K562 (cell line): ENCODE data around the gene NAP1L4.

Experiments
- FOXK2 ChIP-seq, 2 experiments: fragments of 450-650 bp; IDR thresholded peaks in 1 of 2; conservative IDR thresholded peaks in 1 of 2; 2 replicates each; pipeline ENCODE4 v1.6.1; 2016; ENCODE audit warnings: low read depth in 2 of 2, mild to moderate bottlenecking in 1 of 2
- KAT7 ChIP-seq: sonication (generic); formaldehyde crosslinking; IDR thresholded peaks from 2 replicates; pipeline ENCODE4 v1.8.0; 2022; ENCODE audit warnings: missing genetic modification reagents, mild to moderate bottlenecking, borderline replicate concordance
- ZBTB7A ChIP-seq: IDR thresholded peaks from 2 replicates; pipeline ENCODE4 v1.6.1; 2011; ENCODE audit warnings: low read depth, mild to moderate bottlenecking, low read length, moderate library complexity, borderline replicate concordance; ENCODE audit not compliant: control insufficient read depth
- ZNF121 ChIP-seq: sonication (generic); formaldehyde crosslinking; conservative IDR thresholded peaks from 2 replicates; pipeline ENCODE4 v1.8.0; 2022; ENCODE audit warnings: missing genetic modification reagents
- ZNF639 ChIP-seq, 2 experiments: fragments of 200-800 bp in 1 of 2; sonication (Bioruptor generic) in 1 of 2; sonication (generic) in 1 of 2; formaldehyde crosslinking in 1 of 2; IDR thresholded peaks in 1 of 2; conservative IDR thresholded peaks in 1 of 2; 2 replicates each; pipeline versions ENCODE4 v1.5.0 to v1.6.1; 2016 to 2020; ENCODE audit warnings: missing compliant biosample characterization in 1 of 2, missing genetic modification characterization in 1 of 2, missing genetic modification reagents in 1 of 2

DNA sequence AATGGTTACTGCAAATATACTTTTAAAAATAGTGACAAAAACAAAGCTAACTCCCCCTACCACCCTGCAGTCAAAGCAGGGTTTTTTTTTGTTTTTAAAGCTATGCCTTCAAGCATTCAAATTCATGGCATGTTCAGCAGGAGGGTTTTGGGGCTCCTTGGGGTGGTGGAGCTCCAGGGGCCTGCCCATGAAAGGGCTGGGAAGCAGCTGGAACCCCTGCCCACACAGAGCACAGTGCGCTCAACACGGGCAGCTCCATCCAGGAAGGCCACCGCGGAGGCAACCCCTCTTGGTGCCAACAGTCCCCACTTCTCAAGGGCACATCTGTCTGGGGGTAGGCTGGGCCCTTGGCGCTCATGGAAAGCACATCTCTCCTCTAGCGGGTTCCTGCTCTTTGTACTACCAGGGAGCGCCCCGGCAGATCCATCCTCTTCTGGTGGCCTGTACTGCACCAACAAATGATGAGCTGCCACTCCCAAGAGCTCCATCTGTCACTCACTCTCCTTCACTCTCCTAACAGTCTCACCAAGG is 46.3 kb downstream of the NAP1L4 start:
- no peak for TF ChIP-seq FOXK2 (conservative IDR thresholded peaks at IDR 0.05 in 1 of 2, IDR thresholded peaks at IDR 0.05 in 1 of 2; ENCODE audit: low read depth in 2 of 2)
- no peak for TF ChIP-seq KAT7 (CRISPR knock-in tag)
- no peak for TF ChIP-seq ZNF121 (CRISPR knock-in tag)
- no peak for TF ChIP-seq ZBTB7A
- no peak for TF ChIP-seq ZNF639 (CRISPR knock-in tag; conservative IDR thresholded peaks at IDR 0.05 in 1 of 2, IDR thresholded peaks at IDR 0.05 in 1 of 2)
